GM12865 (cell line): ENCODE data around the gene SAMD1.

Experiments used
- DNase-seq: peaks from one replicate; pipeline ENCODE4 v3.0.0; 2010; ENCODE audit warnings: low read depth
- H3K4me3 ChIP-seq: 2 replicates; pipeline ENCODE4 v1.5.1; 2011; ENCODE audit warnings: mild to moderate bottlenecking, low read depth, low read length, control low read depth
- CTCF ChIP-seq: IDR thresholded peaks from 2 replicates; pipeline ENCODE4 v1.5.1; 2011; ENCODE audit warnings: low read length, control low read depth, low read depth, inconsistent platforms; ENCODE audit not compliant: insufficient read depth; ENCODE audit errors: missing control alignments

Gene SAMD1

GRCh38 chr19:14082675-14082960 lies 7.9 kb downstream of the SAMD1 start:
- peak overlapping the region; percentile 80 for H3K4me3 ChIP-seq
- TF ChIP-seq CTCF: no peak
- no peak for DNase-seq

- no peak for TF ChIP-seq CTCF
- peak; percentile 64 for DNase-seq
- H3K4me3 ChIP-seq: peak overlapping the region; percentile 80
Measured at GRCh38 chr19:14081797-14082674, 8.5 kb downstream of the SAMD1 start.

- H3K4me3 ChIP-seq: peak overlapping the region; percentile 83
- DNase-seq: peak; percentile 99
- no peak for TF ChIP-seq CTCF
Measured at GRCh38 chr19:14080887-14081796, 9.4 kb downstream of the SAMD1 start.

- TF ChIP-seq CTCF: no peak
- DNase-seq: no peak
- no peak overlapping the region for H3K4me3 ChIP-seq
Measured at GRCh38 chr19:14078411-14078810, 12.1 kb downstream of the SAMD1 start.

GRCh38 chr19:14073925-14074838 lies 16.4 kb downstream of the SAMD1 start:
- no peak for DNase-seq
- peak overlapping the region; percentile 38 for H3K4me3 ChIP-seq
- no peak for TF ChIP-seq CTCF

GRCh38 chr19:14073261-14073924 lies 17.2 kb downstream of the SAMD1 start:
- peak; percentile 65 for TF ChIP-seq CTCF
- H3K4me3 ChIP-seq: peak overlapping the region; percentile 61
- DNase-seq: peak; percentile 89
